Heart left ventricle (tissue), 16 donors: ENCODE measurements around the gene FILIP1. TPM values are rescaled to one million over a fixed set of nuclear protein-coding genes. Genes with fewer than 3 reads are reported as not detected.
A peak's percentile ranks its signal among the peaks of the same experiment; 100 is the strongest.

ENCODE experiments used
- ATAC-seq, 4 donors: fragments of 200-7000 bp; cut with Tn5 transposase; one replicate each; pipeline ENCODE4 v1.9.1; 2020 to 2022; ENCODE audit warnings: moderate library complexity in 4 of 4, mild to moderate bottlenecking in 3 of 4, moderate number of reproducible peaks in 1 of 4
- DNase-seq, 5 donors: peaks; one replicate each; pipeline ENCODE4 v3.0.0-alpha.2; 2020
- H3K27ac ChIP-seq, 12 donors: fragments of 200-600 bp; sonication (generic) in 4 of 12; one replicate each; pipeline versions ENCODE4 v1.5.0 to v1.8.0; 2016 to 2022; ENCODE audit warnings: mild to moderate bottlenecking in 2 of 12
- H3K27me3 ChIP-seq, 9 donors: fragments of 200-600 bp; sonication (generic) in 2 of 9; one replicate each; pipeline versions ENCODE4 v1.5.1 to v1.8.0; 2016 to 2022; ENCODE audit warnings: mild to moderate bottlenecking in 3 of 9
- H3K36me3 ChIP-seq, 9 donors: fragments of 200-600 bp; sonication (generic) in 2 of 9; one replicate each; pipeline versions ENCODE4 v1.5.0 to v1.8.0; 2018 to 2022; ENCODE audit warnings: mild to moderate bottlenecking in 2 of 9
- H3K4me1 ChIP-seq, 12 donors: fragments of 200-600 bp; sonication (generic) in 4 of 12; one replicate each; pipeline versions ENCODE4 v1.5.0 to v1.8.0; 2016 to 2022; ENCODE audit warnings: mild to moderate bottlenecking in 3 of 12
- H3K4me3 ChIP-seq, 12 donors: fragments of 200-600 bp; sonication (generic) in 4 of 12; one replicate each; pipeline versions ENCODE4 v1.5.0 to v1.8.0; 2017 to 2022; ENCODE audit warnings: mild to moderate bottlenecking in 9 of 12, moderate library complexity in 4 of 12
- H3K9me3 ChIP-seq, 12 donors: fragments of 200-600 bp; sonication (generic) in 4 of 12; one replicate each; pipeline versions ENCODE4 v1.5.0 to v1.8.0; 2016 to 2022; ENCODE audit warnings: mild to moderate bottlenecking in 1 of 12
- CTCF ChIP-seq, 12 donors: fragments of 200-600 bp; sonication (generic) in 4 of 12; IDR thresholded peaks; one replicate each; pipeline versions ENCODE4 v1.5.0 to v1.8.0; 2018 to 2022; ENCODE audit warnings: antibody characterized with exemption in 12 of 12, mild to moderate bottlenecking in 5 of 12
- POLR2A ChIP-seq, 2 donors: fragments of 450-650 bp; IDR thresholded peaks; one replicate each; pipeline ENCODE4 v1.6.1; 2017; ENCODE audit warnings: antibody characterized with exemption in 2 of 2, mild to moderate bottlenecking in 2 of 2, moderate library complexity in 2 of 2
- WGBS, 4 donors: extraction: QIAGEN DNeasy Blood & Tissue Kit in 2 of 4; methylation state at CpG; one replicate each; pipeline versions ENCODE4 v1.1.5 to v1.1.7; 2013 to 2018; 5-methylcytosine and 5-hydroxymethylcytosine counted together
- intact Hi-C, 10 donors: fragments of 100-400 bp; cut with DNase I; formaldehyde crosslinking; loops; one replicate each; pipeline versions ENCODE4 v1.11.1 to v1.14.2; 2022
- polyA plus RNA-seq, 2 donors: library from polyadenylated mRNA; stranded (reverse); fragments of 200-250 nt; gene quantifications; one replicate each; pipeline ENCODE4 v1.2.3, GENCODE V29; 2013
- total RNA-seq, 9 donors: library from RNA; depleted of rRNA in 2 of 9; stranded (reverse); fragments of >200 nt in 2 of 9; fragmentation: NEBNext Ultra II Directional in 3 of 9; extraction: Animal tissue kit (Norgen Biotek cat#: 25700) in 3 of 9; gene quantifications; one replicate each; pipeline versions ENCODE4 v1.1.0 to v1.2.4, GENCODE V29; 2016 to 2023
- donor health status: ischemic (EF 13 %, LVEDD 7.1; RV severe dilation, severe dysfunction).
- donor health status: healthy with polysubstance abuse.
- donor health status: DM: no; HTN: yes; CAD: no.
- donor health status: DM: no; HTN: no; CAD: no.
- donor health status: ischemic (EF 25% LVEDD 6.9; RV normal size, moderate dysfunction).
- donor health status: ischemic (EF 25% LVEDD 5.7; RV mildly dilated, moderate dysfunction).
- donor health status: healthy.
- donor health status: DM: yes; HTN: yes; CAD: no.
- donor health status: ischemic (EF 35%, LVEDD 5.7; RV mildly dilated, moderate dysfunction).
- donor health status: nonischemic (EF 11% LVEDD 7.7; RV severe dilation, severe dysfunction).
- donor health status: DM: yes; HTN: yes; CAD: no.
- donor health status: PGD.
- donor health status: ischemic (EF 29% LVEDD 5.4; RV normal size, mild dysfunction).
- donor health status: nonischemic (EF 23%, LVEDD 6.1; RV moderate dilation, normal function).

FILIP1 gene
- total and polyA plus RNA-seq, 11 donors: 49.2 to 230 (median 158) TPM

GRCh38 chr6:75466636-75467035 is 27.0 kb downstream of the FILIP1 start:
- DNase-seq: no peak
- H3K27me3 ChIP-seq: no peaks in the 10 kb centered on the region
- peak overlapping the region in 5 of 12 donors; percentile 19 to 79 (median 47) for H3K27ac ChIP-seq
- ATAC-seq: no peak
- H3K9me3 ChIP-seq: peaks cover 0 to 7% (median 0%) of the 10 kb centered on the region in 12 donors
- H3K4me1 ChIP-seq: peaks cover 0 to 67% (median 38%) of the 10 kb centered on the region in 12 donors
- TF ChIP-seq CTCF (IDR thresholded peaks at IDR 0.05) (no peak), POLR2A (IDR thresholded peaks at IDR 0.05) (no peak)
- no peak overlapping the region for H3K4me3 ChIP-seq
- H3K36me3 ChIP-seq: no peaks in the 10 kb centered on the region
- intact Hi-C loops: no loop called here
- 48 to 68% (median 63%) methylated on average over 1 of the region's 1 CpG for WGBS, 4 donors

GRCh38 chr6:75463908-75464307 is 29.7 kb downstream of the FILIP1 start:
- no peaks in the 10 kb centered on the region for H3K27me3 ChIP-seq
- peak in 2 of 4 donors; percentile 34 to 46 for ATAC-seq
- WGBS, 4 donors: 16 to 39% (median 24%) methylated on average over 1 of the region's 1 CpG
- H3K9me3 ChIP-seq: peaks cover 0 to 7% (median 0%) of the 10 kb centered on the region in 12 donors
- peaks cover 7 to 93% (median 57%) of the 10 kb centered on the region in 12 donors for H3K4me1 ChIP-seq
- no peak for TF ChIP-seq CTCF (IDR thresholded peaks at IDR 0.05)
- TF ChIP-seq POLR2A (IDR thresholded peaks at IDR 0.05): no peak
- intact Hi-C loops: no loop called here
- H3K27ac ChIP-seq: peak overlapping the region in 10 of 12 donors; percentile 7 to 81 (median 43)
- no peak for DNase-seq
- no peak overlapping the region for H3K4me3 ChIP-seq
- H3K36me3 ChIP-seq: no peaks in the 10 kb centered on the region

GRCh38 chr6:75463061-75463460 is 30.5 kb downstream of the FILIP1 start:
- no peak for ATAC-seq
- Histone ChIP-seq H3K9me3 (no peaks in the 10 kb centered on the region), H3K27me3 (no peaks in the 10 kb centered on the region), H3K4me1 (peaks cover 7 to 97% (median 58%) of the 10 kb centered on the region in 12 donors), H3K36me3 (no peaks in the 10 kb centered on the region), H3K27ac (peak overlapping the region in 10 of 12 donors; percentile 7 to 81 (median 43)), H3K4me3 (no peak overlapping the region)
- DNase-seq: no peak
- WGBS, 4 donors: 81 to 87% (median 86%) methylated on average over 5 of the region's 5 CpGs
- TF ChIP-seq POLR2A (IDR thresholded peaks at IDR 0.05) (no peak), CTCF (IDR thresholded peaks at IDR 0.05) (no peak)
- intact Hi-C loops: no loop called here

- no peak overlapping the region for H3K4me3 ChIP-seq
- ATAC-seq (no peak), DNase-seq (no peak)
- intact Hi-C loops: no loop called here
- TF ChIP-seq POLR2A (IDR thresholded peaks at IDR 0.05) (no peak), CTCF (IDR thresholded peaks at IDR 0.05) (no peak)
- H3K36me3 ChIP-seq: no peaks in the 10 kb centered on the region
- H3K9me3 ChIP-seq: no peaks in the 10 kb centered on the region
- peaks cover 7 to 93% (median 49%) of the 10 kb centered on the region in 12 donors for H3K4me1 ChIP-seq
- H3K27me3 ChIP-seq: no peaks in the 10 kb centered on the region
- WGBS, 4 donors: 9 to 28% (median 14%) methylated on average over 2 of the region's 2 CpGs
- peak overlapping the region in 8 of 12 donors; percentile 6 to 81 (median 57) for H3K27ac ChIP-seq
These were observed 32.9 kb downstream of the FILIP1 start for GRCh38 chr6:75460681-75461080.
